ENCODE data around the gene ZNF366. TPM values are rescaled to one million over a fixed set of nuclear protein-coding genes. Genes with fewer than 3 reads are reported as not detected.

The ZNF366 gene
- total and polyA plus RNA-seq, 2 donors = 2.9 to 3.3 TPM

DNA sequence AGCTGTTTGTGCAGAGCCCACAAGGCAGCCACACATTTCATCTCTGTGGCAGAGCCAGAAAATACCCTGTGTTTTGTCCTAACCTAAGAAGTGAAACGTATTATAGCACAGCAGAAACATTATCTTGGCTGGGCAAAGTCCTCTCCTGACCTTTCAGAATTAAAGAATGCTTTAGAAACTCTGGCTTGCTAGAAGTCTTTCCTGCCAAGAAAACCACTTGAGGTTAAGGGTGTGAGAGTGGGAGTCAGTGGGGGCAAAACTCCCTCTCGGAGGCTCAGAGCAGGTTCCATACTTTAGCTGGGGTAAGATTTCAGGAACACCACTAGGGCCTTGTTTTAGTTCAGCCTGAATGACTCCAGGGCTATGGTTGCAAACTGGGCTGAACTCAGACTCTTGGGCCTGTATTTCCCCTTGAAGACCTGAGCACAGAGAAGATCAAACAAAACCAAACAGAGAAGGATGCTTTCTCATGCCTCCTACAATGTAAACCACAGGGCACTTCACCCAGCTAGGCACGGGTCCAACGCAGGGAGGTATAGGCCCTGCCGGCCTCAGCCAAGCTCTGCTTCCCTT is 48.0 kb downstream of the ZNF366 start:
- Histone ChIP-seq H3K4me1 (ENCODE audit: insufficient read depth) (no peaks in the 10 kb centered on the region), H3K4me3 (ENCODE audit: low read depth, low read length) (no peak overlapping the region), H3K36me3 (ENCODE audit: insufficient read depth) (no peaks in the 10 kb centered on the region), H3K27ac (ENCODE audit: low read depth) (no peak overlapping the region)
- no peak for DNase-seq (ENCODE audit: extremely low spot score)
- 71% methylated on average over 5 of the region's 5 CpGs for WGBS

DNA sequence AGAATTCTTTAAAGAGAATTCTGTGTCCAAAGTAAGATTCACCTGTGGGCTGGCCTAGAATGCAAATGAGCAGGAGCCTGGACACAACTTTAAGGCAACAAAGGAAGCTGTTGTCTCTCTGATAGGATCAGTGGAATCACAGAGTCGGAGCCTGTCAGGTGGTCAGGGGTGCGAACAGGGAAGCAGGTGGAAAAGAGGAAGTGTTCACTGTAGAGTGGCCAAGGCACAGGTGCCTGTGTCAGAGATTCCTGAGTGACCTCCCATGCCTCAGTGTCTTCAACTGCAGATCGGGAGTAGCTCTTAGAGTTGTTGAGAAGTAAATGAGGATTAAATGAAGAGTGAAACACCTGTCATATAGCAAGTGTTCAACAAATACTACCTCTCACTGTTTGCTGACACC is 48.8 kb downstream of the ZNF366 start:
- Histone ChIP-seq H3K27ac (ENCODE audit: low read depth) (no peak overlapping the region), H3K4me3 (ENCODE audit: low read depth, low read length) (no peak overlapping the region), H3K36me3 (ENCODE audit: insufficient read depth) (no peaks in the 10 kb centered on the region), H3K4me1 (ENCODE audit: insufficient read depth) (no peaks in the 10 kb centered on the region)
- WGBS = 90% methylated on average over 3 of the region's 3 CpGs
- no peak for DNase-seq (ENCODE audit: extremely low spot score)

DNA sequence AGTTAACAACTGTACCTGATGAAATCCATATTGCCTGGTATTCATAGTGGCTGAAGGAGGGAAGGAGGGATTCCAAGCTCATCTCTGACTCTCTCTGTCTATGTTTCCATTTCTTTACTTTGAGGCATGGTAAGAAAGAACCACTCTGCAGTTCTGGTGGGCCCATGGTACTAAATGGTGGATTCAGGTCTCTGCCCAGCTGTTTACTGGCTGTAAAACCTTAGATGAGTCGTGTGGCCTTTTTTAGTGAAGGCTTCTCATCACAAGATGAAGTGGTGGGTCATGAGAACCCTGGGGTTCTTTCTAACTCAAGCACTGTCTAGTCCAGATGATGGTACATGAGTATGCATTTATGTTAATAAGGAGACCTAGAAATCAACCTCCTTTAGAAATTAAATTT is 49.7 kb downstream of the ZNF366 start:
- whole genome bisulfite sequencing = 96% methylated on average over 1 of the region's 1 CpG
- H3K36me3 ChIP-seq (ENCODE audit: insufficient read depth) = no peaks in the 10 kb centered on the region
- no peak overlapping the region for H3K27ac ChIP-seq (ENCODE audit: low read depth)
- DNase-seq (ENCODE audit: extremely low spot score) = no peak
- no peaks in the 10 kb centered on the region for H3K4me1 ChIP-seq (ENCODE audit: insufficient read depth)
- no peak overlapping the region for H3K4me3 ChIP-seq (ENCODE audit: low read depth, low read length)

DNA sequence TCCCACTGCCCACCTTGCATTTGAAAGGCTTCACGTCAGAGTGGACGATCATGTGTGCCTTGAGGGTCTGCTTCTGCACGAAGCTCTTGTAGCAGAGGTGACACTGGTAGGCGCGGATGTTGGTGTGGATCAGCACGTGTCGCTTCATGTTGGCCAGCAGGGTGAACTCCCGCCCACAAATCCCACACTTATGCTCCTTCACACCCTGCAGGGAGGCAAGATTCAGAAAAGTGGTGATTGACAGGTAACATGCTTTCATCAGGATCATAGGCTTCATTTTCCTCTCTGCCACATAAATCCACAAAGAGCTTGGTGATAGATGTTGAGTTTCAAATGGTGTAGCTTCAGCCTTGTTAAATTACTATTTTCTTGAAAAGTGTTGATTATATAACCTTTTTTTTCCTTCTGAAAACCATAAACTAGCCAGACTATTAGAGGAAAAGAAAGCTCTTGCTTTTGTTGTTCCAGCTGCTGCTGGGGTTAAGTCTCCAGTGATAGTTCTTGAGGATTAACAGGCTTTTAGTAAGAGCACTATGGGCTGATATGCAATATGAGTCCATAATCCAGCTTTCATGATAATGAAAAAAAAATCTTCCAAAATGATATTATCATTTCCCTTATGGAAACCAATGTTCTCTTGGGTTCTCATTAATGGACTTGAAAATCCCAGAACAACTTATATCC is 50.7 kb downstream of the ZNF366 start:
- Histone ChIP-seq H3K4me1 (ENCODE audit: insufficient read depth) (no peaks in the 10 kb centered on the region), H3K36me3 (ENCODE audit: insufficient read depth) (no peaks in the 10 kb centered on the region), H3K27ac (ENCODE audit: low read depth) (no peak overlapping the region), H3K4me3 (ENCODE audit: low read depth, low read length) (no peak overlapping the region)
- 98% methylated on average over 8 of the region's 8 CpGs for whole genome bisulfite sequencing
- DNase-seq (ENCODE audit: extremely low spot score) = no peak

DNA sequence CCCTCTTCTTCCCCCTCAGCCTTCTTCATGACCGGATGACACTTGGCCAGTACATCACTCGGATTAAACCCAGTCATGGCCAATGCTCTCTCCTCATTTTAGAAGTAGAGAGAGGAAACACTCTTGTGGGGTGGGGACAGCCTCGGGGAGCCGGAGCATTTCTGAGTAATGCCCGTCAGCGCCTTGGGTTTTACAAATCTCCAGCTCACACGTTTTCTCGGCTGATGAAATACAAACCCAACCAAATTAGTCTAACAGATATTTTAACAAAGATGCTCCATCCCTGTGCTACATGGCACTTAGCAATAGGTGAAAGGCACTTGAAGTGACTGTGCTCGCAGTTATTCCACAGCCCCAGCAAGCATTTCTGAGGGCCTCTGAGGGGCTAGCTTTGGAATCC is 51.7 kb downstream of the ZNF366 start:
- Histone ChIP-seq H3K27ac (ENCODE audit: low read depth) (no peak overlapping the region), H3K4me3 (ENCODE audit: low read depth, low read length) (no peak overlapping the region), H3K36me3 (ENCODE audit: insufficient read depth) (no peaks in the 10 kb centered on the region), H3K4me1 (ENCODE audit: insufficient read depth) (no peaks in the 10 kb centered on the region)
- 83% methylated on average over 9 of the region's 9 CpGs for WGBS
- DNase-seq (ENCODE audit: extremely low spot score) = no peak

DNA sequence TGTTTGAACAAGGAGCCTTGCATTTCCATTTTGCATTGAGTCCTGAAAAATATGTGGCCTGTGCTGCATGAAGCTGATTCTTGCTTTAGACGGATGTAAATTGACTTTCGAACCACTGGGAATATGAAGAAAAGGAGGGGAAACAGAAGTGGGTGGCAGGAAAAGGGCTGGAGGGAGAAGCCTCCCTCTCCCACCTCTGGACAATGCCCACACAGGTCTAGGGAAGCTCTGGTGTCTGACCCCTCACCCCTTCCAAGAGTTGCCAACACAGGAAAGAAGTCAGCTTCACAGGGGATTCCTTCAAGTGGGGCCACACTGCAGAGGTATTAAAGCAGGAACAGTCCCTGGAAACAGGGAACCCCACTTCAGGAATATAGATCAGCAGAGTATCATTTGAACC is 52.2 kb downstream of the ZNF366 start:
- 86% methylated on average over 2 of the region's 2 CpGs for WGBS
- no peak overlapping the region for H3K4me3 ChIP-seq (ENCODE audit: low read depth, low read length)
- no peak for DNase-seq (ENCODE audit: extremely low spot score)
- H3K36me3 ChIP-seq (ENCODE audit: insufficient read depth) = no peaks in the 10 kb centered on the region
- no peak overlapping the region for H3K27ac ChIP-seq (ENCODE audit: low read depth)
- no peaks in the 10 kb centered on the region for H3K4me1 ChIP-seq (ENCODE audit: insufficient read depth)

DNA sequence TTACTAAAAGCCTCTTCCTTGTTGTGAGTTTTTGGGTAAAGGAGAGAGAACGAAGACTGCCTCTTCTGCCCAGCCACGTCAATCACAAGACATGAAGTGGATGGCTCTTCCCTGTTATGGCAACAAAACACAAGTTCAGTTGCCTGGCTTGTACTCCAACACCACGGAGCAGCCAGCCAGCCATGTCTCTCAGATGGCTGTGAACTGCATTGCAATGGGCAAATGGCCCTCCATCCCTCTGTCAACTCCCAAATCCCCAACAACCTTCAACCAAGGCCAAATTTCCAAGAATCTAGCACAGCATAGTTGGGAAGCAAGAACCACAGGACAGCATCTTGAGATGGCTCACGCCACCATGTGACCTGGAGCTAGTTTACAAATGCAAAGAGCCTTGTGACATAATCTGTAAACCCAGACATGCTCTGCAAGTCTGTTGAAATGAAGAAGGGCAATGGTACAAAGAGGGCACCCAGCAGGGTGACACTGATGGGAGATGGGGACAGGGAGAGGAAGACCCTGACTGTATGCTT is 53.9 kb downstream of the ZNF366 start:
- Histone ChIP-seq H3K36me3 (ENCODE audit: insufficient read depth) (no peaks in the 10 kb centered on the region), H3K27ac (ENCODE audit: low read depth) (peak overlapping the region; percentile 23), H3K4me3 (ENCODE audit: low read depth, low read length) (no peak overlapping the region), H3K4me1 (ENCODE audit: insufficient read depth) (no peaks in the 10 kb centered on the region)
- 48% methylated on average over 4 of the region's 4 CpGs for WGBS
- DNase-seq (ENCODE audit: extremely low spot score) = no peak

DNA sequence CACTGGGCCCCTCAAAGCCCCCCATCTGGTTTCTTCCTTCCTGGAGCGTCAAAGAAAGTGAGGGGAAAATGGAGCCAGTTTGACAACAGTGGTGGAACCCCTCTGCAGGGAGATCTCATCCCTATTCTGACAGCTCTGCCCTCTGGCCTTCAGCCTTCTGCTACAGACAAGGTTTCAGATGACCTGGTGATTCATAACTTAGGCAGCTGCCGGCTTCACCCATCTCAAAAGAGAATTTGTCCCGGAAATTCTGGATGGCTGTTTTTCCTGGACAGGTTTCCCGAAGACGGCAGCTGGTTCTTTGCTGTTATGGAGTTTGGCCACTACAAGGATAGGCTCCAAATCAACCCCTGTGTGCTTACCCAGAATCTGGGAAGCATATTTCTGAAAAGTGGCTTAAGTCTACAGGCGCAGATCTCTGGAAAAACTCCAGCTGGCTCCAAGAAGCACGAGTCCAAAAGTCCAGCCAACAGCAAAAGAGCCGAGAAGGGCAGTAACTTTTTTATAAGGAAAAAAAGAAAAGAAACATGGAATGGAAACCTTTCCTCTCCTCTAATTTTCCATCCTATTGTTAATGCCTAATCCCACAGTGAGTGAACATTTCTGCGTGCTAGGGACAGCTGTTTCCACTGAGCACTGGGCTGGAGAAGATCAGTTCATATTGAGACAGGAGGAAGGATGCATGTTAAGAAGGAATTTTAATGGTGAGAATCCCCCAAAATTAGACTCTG is 54.5 kb downstream of the ZNF366 start:
- WGBS = 11% methylated on average over 9 of the region's 9 CpGs
- Histone ChIP-seq H3K4me1 (ENCODE audit: insufficient read depth) (no peaks in the 10 kb centered on the region), H3K4me3 (ENCODE audit: low read depth, low read length) (no peak overlapping the region)

DNA sequence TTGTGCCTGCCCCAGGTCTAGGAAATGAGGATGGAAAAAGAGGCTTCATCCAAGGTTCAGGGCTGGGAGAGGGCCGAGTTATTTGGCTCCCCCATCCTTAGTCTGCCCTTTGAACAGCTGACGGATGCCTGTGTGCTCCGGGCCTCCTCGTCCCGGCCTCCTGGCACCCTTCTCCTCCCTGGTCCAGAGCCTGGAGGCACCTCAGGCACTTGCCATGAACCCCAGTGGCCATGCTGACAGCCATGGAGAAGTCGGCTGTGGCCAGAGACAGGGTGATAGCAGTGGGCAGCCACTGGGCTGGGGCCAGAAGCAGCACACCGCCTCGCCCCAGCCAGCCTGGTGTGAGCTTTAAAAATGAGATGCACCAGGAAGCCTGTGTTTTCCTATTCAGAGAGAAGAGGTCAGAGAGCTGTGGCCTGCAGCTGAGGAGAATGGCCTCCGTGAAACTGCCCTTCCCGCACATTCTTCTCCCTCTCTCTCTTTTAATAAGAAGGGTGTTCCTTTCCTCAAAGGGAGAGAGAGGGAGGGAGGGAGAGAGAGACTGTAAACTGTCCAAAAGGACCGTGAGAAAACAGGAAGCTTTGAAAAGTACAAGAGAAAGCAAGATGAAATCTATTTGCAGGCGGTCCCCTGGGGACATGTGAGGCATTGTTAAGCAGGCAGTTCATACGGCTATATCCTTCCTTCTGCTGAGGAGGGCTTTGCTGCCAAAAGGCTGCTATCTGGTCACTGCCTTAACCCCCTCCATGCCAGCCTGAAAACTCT is 55.3 kb downstream of the ZNF366 start:
- WGBS = 21% methylated on average over 13 of the region's 13 CpGs
- Histone ChIP-seq H3K4me3 (ENCODE audit: low read depth, low read length) (no peak overlapping the region), H3K4me1 (ENCODE audit: insufficient read depth) (no peaks in the 10 kb centered on the region), H3K36me3 (ENCODE audit: insufficient read depth) (no peaks in the 10 kb centered on the region), H3K27ac (ENCODE audit: low read depth) (peak overlapping the region; percentile 84)
- DNase-seq (ENCODE audit: extremely low spot score) = peak; percentile 86

More for the DNA sequence above, 54.5 kb downstream of the ZNF366 start:
- DNase-seq (ENCODE audit: extremely low spot score) = peak; percentile 72
- Histone ChIP-seq H3K36me3 (ENCODE audit: insufficient read depth) (no peaks in the 10 kb centered on the region), H3K27ac (ENCODE audit: low read depth) (peak overlapping the region; percentile 66)

DNA sequence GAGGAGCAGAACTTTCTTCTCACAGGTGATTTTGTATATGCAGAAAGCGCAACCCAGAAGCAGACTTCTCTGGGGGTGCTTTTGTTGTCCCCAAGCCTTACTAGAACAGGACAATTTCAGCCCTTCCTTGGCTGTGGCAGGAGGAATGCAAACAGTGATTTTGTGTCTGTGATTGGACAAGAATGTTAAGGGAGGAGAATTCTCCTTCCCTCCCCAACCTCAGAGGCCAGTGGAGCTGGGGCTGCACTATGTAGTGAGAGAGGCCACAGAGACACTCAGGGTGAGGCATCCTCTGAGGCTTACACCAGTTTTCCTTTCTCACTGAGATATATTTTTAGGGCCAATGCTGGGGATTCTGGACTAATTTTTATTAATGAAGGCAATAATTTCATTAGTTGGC is 58.8 kb downstream of the ZNF366 start:
- 5% methylated on average over 1 of the region's 1 CpG for WGBS
- Histone ChIP-seq H3K27ac (ENCODE audit: low read depth) (no peak overlapping the region), H3K36me3 (ENCODE audit: insufficient read depth) (no peaks in the 10 kb centered on the region), H3K4me1 (ENCODE audit: insufficient read depth) (no peaks in the 10 kb centered on the region), H3K4me3 (ENCODE audit: low read depth, low read length) (no peak overlapping the region)
- DNase-seq (ENCODE audit: extremely low spot score) = no peak

DNA sequence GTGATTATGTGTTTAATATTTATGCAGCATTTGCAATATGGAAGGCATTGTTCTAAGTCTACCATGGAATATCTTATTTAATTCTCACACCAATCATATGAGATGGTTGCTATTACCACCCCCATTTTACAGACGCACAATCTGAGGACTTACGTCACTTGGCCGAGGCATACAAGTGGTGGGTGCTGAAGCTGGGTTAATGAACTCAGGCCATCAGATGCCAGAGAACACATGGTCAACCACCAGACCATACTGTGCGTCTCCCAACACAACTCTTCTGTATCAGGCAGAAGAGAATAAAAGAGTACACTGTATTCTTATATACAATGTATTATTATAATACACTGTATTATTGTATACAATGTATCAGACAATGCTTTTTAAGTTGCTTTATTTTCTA is 59.5 kb downstream of the ZNF366 start:
- 98% methylated on average over 4 of the region's 4 CpGs for WGBS
- Histone ChIP-seq H3K27ac (ENCODE audit: low read depth) (no peak overlapping the region), H3K4me3 (ENCODE audit: low read depth, low read length) (no peak overlapping the region), H3K4me1 (ENCODE audit: insufficient read depth) (no peaks in the 10 kb centered on the region), H3K36me3 (ENCODE audit: insufficient read depth) (no peaks in the 10 kb centered on the region)
- DNase-seq (ENCODE audit: extremely low spot score) = no peak

DNA sequence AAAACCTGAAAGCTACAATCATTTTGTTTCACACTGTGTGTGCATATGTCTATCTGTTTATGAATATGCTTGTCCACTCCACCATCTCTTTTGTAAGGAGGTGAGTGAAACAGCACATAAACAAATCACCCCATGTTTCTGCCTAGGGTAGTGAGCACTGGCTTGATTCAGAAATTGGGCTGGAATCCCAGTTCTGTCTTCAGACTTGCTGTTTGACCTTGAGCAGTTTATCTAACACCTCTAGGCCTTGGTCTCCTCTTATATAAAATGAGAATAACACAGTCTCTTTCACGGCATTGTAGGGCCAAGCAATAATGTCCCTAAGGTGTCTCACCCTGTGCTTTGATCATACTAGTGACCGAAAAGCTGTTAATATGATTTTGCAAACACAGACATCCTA is 61.2 kb downstream of the ZNF366 start:
- Histone ChIP-seq H3K36me3 (ENCODE audit: insufficient read depth) (no peaks in the 10 kb centered on the region), H3K4me1 (ENCODE audit: insufficient read depth) (no peaks in the 10 kb centered on the region)

DNA sequence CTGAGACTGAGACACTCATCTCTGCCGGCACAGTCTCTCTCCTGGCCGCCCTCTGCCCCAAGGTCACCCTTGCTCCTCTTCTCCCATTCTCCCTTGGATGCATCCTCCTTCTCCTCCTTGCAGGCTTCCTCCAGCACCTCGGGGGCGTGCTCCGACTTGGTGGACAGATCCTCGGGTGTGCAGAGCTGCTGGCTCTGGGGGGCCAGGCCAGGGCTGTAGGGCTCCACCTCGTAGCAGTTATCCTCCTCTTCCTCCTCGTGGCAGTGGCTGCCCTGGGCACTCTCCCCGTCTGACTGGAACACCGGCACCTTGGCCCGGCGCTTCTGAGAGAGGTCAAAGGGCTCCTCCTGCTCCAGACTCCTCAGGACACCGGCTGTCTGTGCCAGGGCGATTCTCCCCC is 63.3 kb downstream of the ZNF366 start:
- Histone ChIP-seq H3K36me3 (ENCODE audit: insufficient read depth) (no peaks in the 10 kb centered on the region), H3K27ac (ENCODE audit: low read depth) (no peak overlapping the region), H3K4me3 (ENCODE audit: low read depth, low read length) (no peak overlapping the region), H3K4me1 (ENCODE audit: insufficient read depth) (no peaks in the 10 kb centered on the region)
- 71% methylated on average over 14 of the region's 14 CpGs for WGBS
- no peak for DNase-seq (ENCODE audit: extremely low spot score)

More for the DNA sequence above, 61.2 kb downstream of the ZNF366 start:
- 34% methylated on average over 2 of the region's 2 CpGs for WGBS
- DNase-seq (ENCODE audit: extremely low spot score) = no peak
- H3K27ac ChIP-seq (ENCODE audit: low read depth) = no peak overlapping the region
- H3K4me3 ChIP-seq (ENCODE audit: low read depth, low read length) = no peak overlapping the region

Data from urinary bladder (tissue), 4 donors.